Erythroblast (primary cell): ENCODE results near the gene SERPINA12.

Source experiments
- GATA1 ChIP-seq: IDR thresholded peaks from 2 replicates; pipeline ENCODE4 v1.6.1; 2011; ENCODE audit warnings: low read depth, mild to moderate bottlenecking, control low read depth, low read length, moderate library complexity
- POLR2A ChIP-seq: IDR thresholded peaks from 2 replicates; pipeline ENCODE4 v1.6.1; 2011; ENCODE audit warnings: mild to moderate bottlenecking, low read length

GRCh38 chr14:94523265-94523664 is 14.0 kb upstream of the SERPINA12 start:
- TF ChIP-seq POLR2A (no peak), GATA1 (no peak)
